ENCODE results near the gene CCL25.

The CCL25 gene

DNA sequence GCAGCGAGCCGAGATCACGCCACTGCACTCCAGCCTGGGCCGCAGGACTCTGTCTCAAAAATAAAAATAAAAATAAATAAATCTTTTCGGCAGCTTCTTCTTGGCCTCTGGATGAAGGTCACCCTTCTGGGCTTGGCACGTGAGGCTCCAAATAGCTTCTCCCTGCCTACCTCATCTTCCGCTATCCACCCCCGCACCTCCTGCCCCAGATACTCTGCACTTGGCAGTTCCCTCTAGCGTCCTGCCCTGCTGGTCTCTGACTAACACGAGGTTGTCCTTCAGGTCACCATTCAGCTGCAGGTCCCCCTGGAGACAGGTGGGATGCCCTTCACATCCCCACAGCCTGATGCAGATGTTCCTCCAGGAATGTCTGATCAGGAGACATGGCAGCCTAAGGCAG lies 8.5 kb upstream of the CCL25 start:
- Histone ChIP-seq H3K27ac (ENCODE audit: low read depth, low read length) (no peak overlapping the region), H3K36me3 (ENCODE audit: control insufficient read depth in 1 of 2, insufficient read depth in 2 of 2, low read length in 2 of 2) (no peaks in the 10 kb centered on the region), H3K9me3 (ENCODE audit: control insufficient read depth in 1 of 2, low read length in 2 of 2) (no peaks in the 10 kb centered on the region), H3K4me1 (ENCODE audit: control insufficient read depth in 1 of 2, insufficient read depth in 2 of 2, low read length in 2 of 2) (peaks cover 3 to 6% of the 10 kb centered on the region in 2 donors), H3K4me3 (ENCODE audit: low read depth in 1 of 2, low read length in 2 of 2) (no peak overlapping the region), H3K27me3 (ENCODE audit: control insufficient read depth in 1 of 2, insufficient read depth in 2 of 2, low read length in 2 of 2) (no peaks in the 10 kb centered on the region), H3K9ac (ENCODE audit: low read depth in 1 of 2, low read length in 2 of 2) (no peak overlapping the region)

DNA sequence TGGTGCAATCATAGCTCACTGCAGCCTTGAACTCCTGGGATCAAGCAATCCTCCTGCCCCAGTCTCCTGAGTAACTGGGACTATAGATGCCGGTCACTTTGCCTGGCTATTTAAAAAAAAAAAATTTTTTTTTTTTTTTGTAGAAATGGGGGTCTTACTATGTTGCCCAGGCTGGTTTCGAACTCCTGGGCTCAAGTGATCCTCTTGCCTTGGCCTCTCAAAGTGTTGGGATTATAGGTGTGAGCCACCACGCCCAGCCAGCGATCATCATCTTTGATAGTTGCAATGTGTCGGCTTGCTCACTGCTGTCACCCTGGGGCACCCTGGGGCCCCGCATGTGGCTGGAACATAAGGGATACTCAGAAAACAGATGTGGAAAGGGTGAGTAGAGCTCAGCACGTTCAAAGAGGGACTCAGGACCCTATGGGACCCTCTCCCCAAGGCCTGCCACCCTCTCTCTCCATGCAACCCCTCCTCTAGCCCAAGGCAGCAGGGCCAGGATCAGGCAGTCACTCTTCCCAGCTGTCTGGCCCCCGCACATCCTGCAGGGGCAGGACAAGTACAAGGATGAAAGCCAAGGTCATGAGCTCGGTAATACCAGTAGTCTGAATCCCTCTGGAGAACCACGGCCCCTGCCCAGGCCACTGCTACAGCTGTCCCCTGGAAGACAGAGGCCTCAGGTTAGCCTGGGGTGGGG lies 6.5 kb upstream of the CCL25 start:
- Histone ChIP-seq H3K36me3 (ENCODE audit: control insufficient read depth in 1 of 2, insufficient read depth in 2 of 2, low read length in 2 of 2) (no peaks in the 10 kb centered on the region), H3K4me1 (ENCODE audit: control insufficient read depth in 1 of 2, insufficient read depth in 2 of 2, low read length in 2 of 2) (peaks cover 0 to 14% of the 10 kb centered on the region in 2 donors), H3K9me3 (ENCODE audit: control insufficient read depth in 1 of 2, low read length in 2 of 2) (no peaks in the 10 kb centered on the region), H3K9ac (ENCODE audit: low read depth in 1 of 2, low read length in 2 of 2) (no peak overlapping the region), H3K27ac (ENCODE audit: low read depth, low read length) (no peak overlapping the region), H3K4me3 (ENCODE audit: low read depth in 1 of 2, low read length in 2 of 2) (no peak overlapping the region), H3K27me3 (ENCODE audit: control insufficient read depth in 1 of 2, insufficient read depth in 2 of 2, low read length in 2 of 2) (no peaks in the 10 kb centered on the region)

- Histone ChIP-seq H3K9me3 (ENCODE audit: control insufficient read depth in 1 of 2, low read length in 2 of 2) (no peaks in the 10 kb centered on the region), H3K9ac (ENCODE audit: low read depth in 1 of 2, low read length in 2 of 2) (no peak overlapping the region), H3K4me3 (ENCODE audit: low read depth in 1 of 2, low read length in 2 of 2) (no peak overlapping the region), H3K36me3 (ENCODE audit: control insufficient read depth in 1 of 2, insufficient read depth in 2 of 2, low read length in 2 of 2) (no peaks in the 10 kb centered on the region), H3K27me3 (ENCODE audit: control insufficient read depth in 1 of 2, insufficient read depth in 2 of 2, low read length in 2 of 2) (no peaks in the 10 kb centered on the region), H3K4me1 (ENCODE audit: control insufficient read depth in 1 of 2, insufficient read depth in 2 of 2, low read length in 2 of 2) (peaks cover under 1 to 13% of the 10 kb centered on the region in 2 donors), H3K27ac (ENCODE audit: low read depth, low read length) (no peak overlapping the region)
Measured at GRCh38 chr19:8046569-8047165, 5.9 kb upstream of the CCL25 start.

- H3K4me3 ChIP-seq (ENCODE audit: low read depth in 1 of 2, low read length in 2 of 2): peak overlapping the region; percentile 56 to 76
- no peaks in the 10 kb centered on the region for H3K27me3 ChIP-seq (ENCODE audit: control insufficient read depth in 1 of 2, insufficient read depth in 2 of 2, low read length in 2 of 2)
- H3K27ac ChIP-seq (ENCODE audit: low read depth, low read length): peak overlapping the region; percentile 25
- peak overlapping the region; percentile 58 to 69 for H3K9ac ChIP-seq (ENCODE audit: low read depth in 1 of 2, low read length in 2 of 2)
- H3K4me1 ChIP-seq (ENCODE audit: control insufficient read depth in 1 of 2, insufficient read depth in 2 of 2, low read length in 2 of 2): peaks cover 9 to 19% of the 10 kb centered on the region in 2 donors
- H3K36me3 ChIP-seq (ENCODE audit: control insufficient read depth in 1 of 2, insufficient read depth in 2 of 2, low read length in 2 of 2): no peaks in the 10 kb centered on the region
- no peaks in the 10 kb centered on the region for H3K9me3 ChIP-seq (ENCODE audit: control insufficient read depth in 1 of 2, low read length in 2 of 2)
Measured at GRCh38 chr19:8050274-8051096, 2.1 kb upstream of the CCL25 start.

DNA sequence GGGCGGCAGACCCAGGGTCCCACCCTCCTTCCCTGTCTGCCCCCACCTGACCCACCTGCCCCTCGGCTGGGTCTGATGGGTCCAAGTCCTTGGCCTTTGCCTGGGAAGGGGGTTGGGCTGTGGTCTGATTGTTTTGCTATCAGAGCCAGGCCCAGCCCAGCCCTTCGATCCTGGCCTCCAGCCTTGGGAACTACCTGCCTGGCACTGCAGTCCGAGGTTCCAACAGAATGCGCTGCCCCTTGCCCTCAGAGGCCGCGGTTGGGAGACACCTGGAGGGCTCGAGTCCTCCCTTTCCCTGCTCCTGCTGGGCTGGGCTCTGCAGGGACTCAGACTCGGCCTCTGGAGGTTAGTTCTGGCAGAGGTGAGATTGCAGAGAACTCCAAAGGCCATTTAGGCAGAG lies 1.6 kb downstream of the CCL25 start:
- Histone ChIP-seq H3K27ac (ENCODE audit: low read depth, low read length) (peak overlapping the region; percentile 50), H3K9ac (ENCODE audit: low read depth in 1 of 2, low read length in 2 of 2) (peak overlapping the region; percentile 59 to 82), H3K36me3 (ENCODE audit: control insufficient read depth in 1 of 2, insufficient read depth in 2 of 2, low read length in 2 of 2) (peaks cover 3 to 8% of the 10 kb centered on the region in 2 donors), H3K4me3 (ENCODE audit: low read depth in 1 of 2, low read length in 2 of 2) (peak overlapping the region; percentile 80 to 84), H3K4me1 (ENCODE audit: control insufficient read depth in 1 of 2, insufficient read depth in 2 of 2, low read length in 2 of 2) (peaks cover 9 to 30% of the 10 kb centered on the region in 2 donors), H3K9me3 (ENCODE audit: control insufficient read depth in 1 of 2, low read length in 2 of 2) (no peaks in the 10 kb centered on the region), H3K27me3 (ENCODE audit: control insufficient read depth in 1 of 2, insufficient read depth in 2 of 2, low read length in 2 of 2) (no peaks in the 10 kb centered on the region)

DNA sequence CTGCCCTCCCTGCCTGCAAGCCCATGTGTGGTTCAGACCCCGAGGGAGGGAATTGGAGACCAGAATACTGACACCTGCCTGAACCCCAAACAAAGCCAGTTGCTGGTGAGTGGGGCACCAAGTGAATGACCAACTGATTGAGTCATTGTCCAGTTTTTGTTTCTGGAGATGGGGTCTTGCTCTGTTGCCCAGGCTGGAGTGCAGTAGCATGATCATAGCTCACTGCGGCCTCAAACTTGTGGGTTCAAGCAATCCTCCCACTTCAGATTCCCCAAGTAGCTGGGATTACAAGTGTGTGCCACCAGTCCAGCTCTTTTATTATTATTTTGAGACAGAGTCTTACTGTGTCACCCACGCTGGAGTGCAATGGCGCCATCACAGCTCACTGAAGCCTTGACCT lies 4.0 kb downstream of the CCL25 start:
- Histone ChIP-seq H3K4me1 (ENCODE audit: control insufficient read depth in 1 of 2, insufficient read depth in 2 of 2, low read length in 2 of 2) (peaks cover 9 to 19% of the 10 kb centered on the region in 2 donors), H3K9ac (ENCODE audit: low read depth in 1 of 2, low read length in 2 of 2) (no peak overlapping the region), H3K4me3 (ENCODE audit: low read depth in 1 of 2, low read length in 2 of 2) (peak overlapping the region in 1 of 2 donors; percentile 65), H3K36me3 (ENCODE audit: control insufficient read depth in 1 of 2, insufficient read depth in 2 of 2, low read length in 2 of 2) (peaks cover 3 to 21% of the 10 kb centered on the region in 2 donors), H3K9me3 (ENCODE audit: control insufficient read depth in 1 of 2, low read length in 2 of 2) (no peaks in the 10 kb centered on the region), H3K27me3 (ENCODE audit: control insufficient read depth in 1 of 2, insufficient read depth in 2 of 2, low read length in 2 of 2) (no peaks in the 10 kb centered on the region), H3K27ac (ENCODE audit: low read depth, low read length) (no peak overlapping the region)

DNA sequence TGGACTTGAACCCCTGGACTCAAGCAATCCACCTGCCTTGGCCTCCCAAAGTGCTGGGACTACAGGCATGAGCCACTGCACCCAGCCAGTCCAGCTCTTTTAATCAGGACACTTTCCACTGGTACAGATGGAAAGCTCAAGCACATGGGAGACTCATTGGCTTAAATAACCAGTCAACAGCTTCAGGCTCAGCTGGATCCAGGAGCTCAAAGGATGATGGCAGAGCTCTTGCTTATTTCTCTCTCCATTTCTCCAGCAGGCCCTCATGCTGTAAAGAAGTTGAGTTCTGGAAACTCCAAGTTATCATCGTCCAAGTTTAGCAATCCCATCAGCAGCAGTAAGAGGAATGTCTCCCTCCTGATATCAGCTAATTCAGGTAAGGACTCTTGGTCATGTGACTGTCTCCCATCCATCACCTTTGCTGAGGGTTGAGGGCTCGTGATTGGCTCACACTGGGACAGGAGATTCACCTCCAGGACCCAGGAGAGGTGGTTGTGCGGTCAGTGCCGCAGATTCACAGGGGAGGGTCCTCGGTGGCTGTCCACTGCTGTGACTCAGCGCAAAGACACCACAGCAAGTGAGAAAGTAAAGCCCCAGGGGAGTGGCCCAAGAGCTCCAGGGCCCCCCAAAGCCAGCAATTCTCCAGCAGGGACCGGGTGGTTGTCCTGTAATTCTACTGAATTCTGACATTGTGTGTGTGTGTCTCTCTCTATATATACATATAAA lies 5.1 kb downstream of the CCL25 start:
- Histone ChIP-seq H3K36me3 (ENCODE audit: control insufficient read depth in 1 of 2, insufficient read depth in 2 of 2, low read length in 2 of 2) (peaks cover 8 to 28% of the 10 kb centered on the region in 2 donors), H3K27me3 (ENCODE audit: control insufficient read depth in 1 of 2, insufficient read depth in 2 of 2, low read length in 2 of 2) (no peaks in the 10 kb centered on the region), H3K27ac (ENCODE audit: low read depth, low read length) (no peak overlapping the region), H3K4me1 (ENCODE audit: control insufficient read depth in 1 of 2, insufficient read depth in 2 of 2, low read length in 2 of 2) (peaks cover 0 to 17% of the 10 kb centered on the region in 2 donors), H3K4me3 (ENCODE audit: low read depth in 1 of 2, low read length in 2 of 2) (no peak overlapping the region), H3K9ac (ENCODE audit: low read depth in 1 of 2, low read length in 2 of 2) (no peak overlapping the region), H3K9me3 (ENCODE audit: control insufficient read depth in 1 of 2, low read length in 2 of 2) (no peaks in the 10 kb centered on the region)

GRCh38 chr19:8064911-8065874 lies 12.6 kb downstream of the CCL25 start:
- Histone ChIP-seq H3K27ac (ENCODE audit: low read depth, low read length) (peak overlapping the region; percentile 10), H3K36me3 (ENCODE audit: control insufficient read depth in 1 of 2, insufficient read depth in 2 of 2, low read length in 2 of 2) (peaks cover 7 to 19% of the 10 kb centered on the region in 2 donors), H3K4me1 (ENCODE audit: control insufficient read depth in 1 of 2, insufficient read depth in 2 of 2, low read length in 2 of 2) (peaks cover 6 to 20% of the 10 kb centered on the region in 2 donors), H3K4me3 (ENCODE audit: low read depth in 1 of 2, low read length in 2 of 2) (peak overlapping the region in 1 of 2 donors; percentile 8), H3K9ac (ENCODE audit: low read depth in 1 of 2, low read length in 2 of 2) (no peak overlapping the region), H3K27me3 (ENCODE audit: control insufficient read depth in 1 of 2, insufficient read depth in 2 of 2, low read length in 2 of 2) (no peaks in the 10 kb centered on the region), H3K9me3 (ENCODE audit: control insufficient read depth in 1 of 2, low read length in 2 of 2) (peaks cover 8 to 12% of the 10 kb centered on the region in 2 donors)

GRCh38 chr19:8065875-8066261 lies 13.3 kb downstream of the CCL25 start:
- peaks cover 7 to 16% of the 10 kb centered on the region in 2 donors for H3K36me3 ChIP-seq (ENCODE audit: control insufficient read depth in 1 of 2, insufficient read depth in 2 of 2, low read length in 2 of 2)
- no peak overlapping the region for H3K9ac ChIP-seq (ENCODE audit: low read depth in 1 of 2, low read length in 2 of 2)
- H3K4me1 ChIP-seq (ENCODE audit: control insufficient read depth in 1 of 2, insufficient read depth in 2 of 2, low read length in 2 of 2): peaks cover 6 to 20% of the 10 kb centered on the region in 2 donors
- H3K27me3 ChIP-seq (ENCODE audit: control insufficient read depth in 1 of 2, insufficient read depth in 2 of 2, low read length in 2 of 2): no peaks in the 10 kb centered on the region
- H3K4me3 ChIP-seq (ENCODE audit: low read depth in 1 of 2, low read length in 2 of 2): no peak overlapping the region
- H3K27ac ChIP-seq (ENCODE audit: low read depth, low read length): no peak overlapping the region
- H3K9me3 ChIP-seq (ENCODE audit: control insufficient read depth in 1 of 2, low read length in 2 of 2): peaks cover 8 to 13% of the 10 kb centered on the region in 2 donors
